Right renal pelvis (tissue), 4 donors: ENCODE measurements around the gene MNS1. TPM values are rescaled to one million over a fixed set of nuclear protein-coding genes. Genes with fewer than 3 reads are reported as not detected.
"Not testable (repeated sequence)": the region's sequence is repeated elsewhere in the genome, so short reads cannot be mapped to it uniquely, and the experiment has no call there.

ENCODE experiments used
- DNase-seq, 4 donors: peaks; one replicate each; pipeline ENCODE4 v3.0.0-alpha.2; 2013; ENCODE audit warnings: low read depth in 4 of 4, low spot score in 3 of 4, missing footprints in 1 of 4
- polyA plus RNA-seq, 4 donors: library from polyadenylated mRNA; unstranded; fragments of 120-200 nt; gene quantifications; one replicate each; pipeline ENCODE4 v1.2.1, GENCODE V29; 2013; ENCODE audit not compliant: insufficient read length in 4 of 4

The MNS1 gene
- polyA plus RNA-seq, 4 donors: 24.1 to 33.2 (median 29.4) TPM

GRCh38 chr15:56456229-56456628 lies 8.7 kb downstream of the MNS1 start:
- DNase-seq: no peak

GRCh38 chr15:56454836-56455235 lies 10.1 kb downstream of the MNS1 start:
- no peak for DNase-seq

GRCh38 chr15:56445746-56446145 lies 19.2 kb downstream of the MNS1 start:
- no peak for DNase-seq

GRCh38 chr15:56442354-56442753 lies 22.6 kb downstream of the MNS1 start:
- no peak for DNase-seq

- DNase-seq: no peak
These were observed 24.6 kb downstream of the MNS1 start for GRCh38 chr15:56440214-56440770.

GRCh38 chr15:56432304-56432703 lies 32.6 kb downstream of the MNS1 start:
- no peak for DNase-seq

GRCh38 chr15:56428821-56429458 lies 36.0 kb downstream of the MNS1 start:
- peak in 2 of 4 donors; percentile 4 to 6 for DNase-seq

GRCh38 chr15:56425976-56426375 lies 39.0 kb downstream of the MNS1 start:
- no peak for DNase-seq

GRCh38 chr15:56425276-56425675 lies 39.7 kb downstream of the MNS1 start:
- no peak for DNase-seq

- DNase-seq: not testable (repeated sequence)
These were observed 51.7 kb downstream of the MNS1 start for GRCh38 chr15:56413114-56413733.

GRCh38 chr15:56411122-56411749 lies 53.7 kb downstream of the MNS1 start:
- DNase-seq: no peak

- DNase-seq: peak in 3 of 4 donors; percentile 10 to 15 (median 15)
These were observed 54.2 kb downstream of the MNS1 start for GRCh38 chr15:56410721-56411120.

- DNase-seq: not testable (repeated sequence)
These were observed 65.7 kb downstream of the MNS1 start for GRCh38 chr15:56399209-56399608.

- DNase-seq: not testable (repeated sequence)
These were observed 67.6 kb downstream of the MNS1 start for GRCh38 chr15:56397325-56397724.

- no peak for DNase-seq
These were observed 70.0 kb downstream of the MNS1 start for GRCh38 chr15:56394909-56395308.

GRCh38 chr15:56393277-56393676 lies 71.7 kb downstream of the MNS1 start:
- no peak for DNase-seq

- DNase-seq: no peak
These were observed 74.1 kb downstream of the MNS1 start for GRCh38 chr15:56390739-56391267.

- no peak for DNase-seq
These were observed 79.0 kb downstream of the MNS1 start for GRCh38 chr15:56385908-56386307.

- no peak for DNase-seq
These were observed 81.9 kb downstream of the MNS1 start for GRCh38 chr15:56383010-56383409.
